ENCODE measurements around the gene MMP15. TPM values are rescaled to one million over a fixed set of nuclear protein-coding genes. Genes with fewer than 3 reads are reported as not detected.

The MMP15 gene
- total RNA-seq, 4 donors from 2014 or later = 13.2 to 142 (median 134) TPM

- no peaks in the 10 kb centered on the region for H3K27me3 ChIP-seq
- H3K27ac ChIP-seq = peak overlapping the region; percentile 4 to 94 (median 90)
- H3K4me1 ChIP-seq = peaks cover 0 to 66% (median 10%) of the 10 kb centered on the region in 4 donors
- H3K4me3 ChIP-seq = peak overlapping the region; percentile 65 to 92 (median 76)
- H3K9me3 ChIP-seq = no peaks in the 10 kb centered on the region
- peak; percentile 25 to 93 (median 90) for DNase-seq
- no peaks in the 10 kb centered on the region for H3K36me3 ChIP-seq
- TF ChIP-seq POLR2A (IDR thresholded peaks at IDR 0.05) = peak; percentile 39 to 47
- peak in 1 of 6 experiments; percentile 4 for TF ChIP-seq CTCF (IDR thresholded peaks at IDR 0.05)
These were observed 836 bp upstream of the MMP15 start for GRCh38 chr16:58024486-58025350.

DNA sequence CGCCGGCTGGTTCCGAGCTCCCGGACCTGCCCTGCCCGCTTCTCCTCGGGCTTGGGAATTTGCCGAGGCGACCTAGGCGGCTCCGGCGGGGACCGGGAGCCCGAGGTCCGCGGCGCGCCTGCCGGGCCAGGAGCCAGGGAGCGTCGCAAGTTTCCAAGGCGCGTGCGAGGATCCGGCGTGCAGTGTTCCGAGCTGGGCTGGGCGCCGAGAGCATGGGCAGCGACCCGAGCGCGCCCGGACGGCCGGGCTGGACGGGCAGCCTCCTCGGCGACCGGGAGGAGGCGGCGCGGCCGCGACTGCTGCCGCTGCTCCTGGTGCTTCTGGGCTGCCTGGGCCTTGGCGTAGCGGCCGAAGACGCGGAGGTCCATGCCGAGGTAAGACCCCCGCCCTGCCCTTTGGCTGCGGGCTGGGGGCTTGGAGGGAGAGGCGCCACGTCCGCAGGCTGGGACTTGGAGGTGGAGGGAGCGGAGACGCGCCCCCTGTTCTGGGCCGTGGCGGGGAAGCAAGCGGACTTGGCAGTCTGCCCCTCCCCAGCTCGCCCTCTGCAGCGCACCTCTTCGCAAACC is 668 bp downstream of the MMP15 start:
- Histone ChIP-seq H3K4me3 (peak overlapping the region; percentile 65 to 92 (median 76)), H3K4me1 (peaks cover 0 to 78% (median 11%) of the 10 kb centered on the region in 4 donors)
- DNase-seq = peak in 1 of 3 donors; percentile 72

DNA sequence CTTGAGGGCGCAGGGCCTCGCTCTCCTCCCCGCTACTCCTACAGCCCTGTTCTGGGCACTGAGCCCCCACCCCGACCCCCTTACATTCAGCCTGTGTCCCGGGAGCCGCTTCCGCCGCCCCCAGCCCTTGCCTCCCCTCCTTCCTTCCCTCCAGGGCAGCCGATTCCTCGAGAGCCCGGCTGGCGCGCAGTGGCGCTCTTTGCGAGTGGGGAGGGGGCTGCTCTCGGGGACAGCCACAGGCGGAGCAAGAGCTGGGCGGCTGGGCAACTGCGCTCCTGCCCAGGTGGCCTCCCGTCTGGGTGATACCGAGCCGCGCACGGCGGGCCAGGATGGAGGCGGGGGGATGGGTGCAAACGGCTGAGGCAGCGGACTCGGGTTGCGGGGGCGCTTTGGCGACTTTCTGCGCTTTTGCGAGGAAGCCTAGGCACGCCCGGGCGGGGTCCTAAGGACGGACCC is 1.2 kb downstream of the MMP15 start:
- peak overlapping the region; percentile 65 to 92 (median 76) for H3K4me3 ChIP-seq
- H3K4me1 ChIP-seq = peaks cover 0 to 82% (median 11%) of the 10 kb centered on the region in 4 donors
- no peaks in the 10 kb centered on the region for H3K36me3 ChIP-seq
- peak overlapping the region in 3 of 4 donors; percentile 88 to 94 (median 91) for H3K27ac ChIP-seq
- H3K9me3 ChIP-seq = no peaks in the 10 kb centered on the region
- H3K27me3 ChIP-seq = no peaks in the 10 kb centered on the region
- peak in 1 of 3 donors; percentile 73 for DNase-seq
- TF ChIP-seq POLR2A (IDR thresholded peaks at IDR 0.05) (no peak), CTCF (IDR thresholded peaks at IDR 0.05) (no peak)

More for the DNA sequence above, 668 bp downstream of the MMP15 start:
- Histone ChIP-seq H3K27me3 (no peaks in the 10 kb centered on the region), H3K36me3 (no peaks in the 10 kb centered on the region), H3K27ac (peak overlapping the region; percentile 64 to 94 (median 90)), H3K9me3 (no peaks in the 10 kb centered on the region)
- TF ChIP-seq CTCF (IDR thresholded peaks at IDR 0.05) = no peak
- no peak for TF ChIP-seq POLR2A (IDR thresholded peaks at IDR 0.05)

DNA sequence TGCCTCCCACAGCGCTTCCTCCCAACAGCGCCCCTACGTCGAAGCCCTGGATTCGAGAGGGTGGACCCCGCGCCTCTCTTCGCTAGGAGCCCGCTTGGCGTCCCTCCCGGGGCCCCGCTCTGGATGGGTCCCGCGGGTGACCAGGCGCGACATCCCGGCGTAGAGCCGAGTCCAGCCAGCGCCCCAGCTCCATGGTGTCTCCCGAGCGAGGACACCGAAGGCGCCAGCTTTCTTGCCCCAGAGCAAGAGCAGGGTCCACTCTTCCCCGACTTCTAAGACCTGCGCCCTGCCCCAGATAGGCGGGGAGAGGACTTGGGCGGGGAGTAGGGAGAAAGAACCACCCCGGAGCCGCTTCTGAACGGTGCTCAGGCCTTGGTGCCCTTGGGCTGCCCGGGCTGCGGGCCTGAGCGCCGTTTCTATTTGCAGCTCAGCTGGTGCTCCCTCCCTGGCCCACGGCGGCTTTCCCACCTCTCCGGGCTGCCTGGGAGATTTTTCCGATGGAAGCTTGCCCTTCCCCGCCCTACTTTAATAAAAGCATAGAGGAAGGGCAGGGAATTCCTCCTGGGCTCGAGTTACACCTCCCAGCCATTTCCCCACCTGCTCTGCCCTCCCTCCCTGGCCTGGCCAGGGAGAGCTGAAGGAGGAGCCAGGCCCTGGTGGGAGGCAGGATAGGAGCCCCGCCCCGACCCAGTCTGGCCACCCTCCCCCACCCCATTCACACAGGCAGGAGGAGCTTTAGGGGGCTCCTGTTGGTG is 1.8 kb downstream of the MMP15 start:
- Histone ChIP-seq H3K36me3 (no peaks in the 10 kb centered on the region), H3K27me3 (no peaks in the 10 kb centered on the region), H3K4me3 (peak overlapping the region; percentile 65 to 92 (median 76)), H3K4me1 (peaks cover 0 to 77% (median 11%) of the 10 kb centered on the region in 4 donors), H3K9me3 (no peaks in the 10 kb centered on the region), H3K27ac (peak overlapping the region in 3 of 4 donors; percentile 88 to 94 (median 91))
- TF ChIP-seq CTCF (IDR thresholded peaks at IDR 0.05) (no peak), POLR2A (IDR thresholded peaks at IDR 0.05) (peak; percentile 83 to 88)
- peak in 2 of 3 donors; percentile 82 to 86 for DNase-seq

- peaks cover 0 to 70% (median 11%) of the 10 kb centered on the region in 4 donors for H3K4me1 ChIP-seq
- TF ChIP-seq CTCF (IDR thresholded peaks at IDR 0.05) (no peak), POLR2A (IDR thresholded peaks at IDR 0.05) (no peak)
These were observed 2.4 kb downstream of the MMP15 start for GRCh38 chr16:58027916-58028455.

More at GRCh38 chr16:58027916-58028455, 2.4 kb downstream of the MMP15 start:
- Histone ChIP-seq H3K4me3 (peak overlapping the region in 2 of 4 donors; percentile 77 to 92), H3K36me3 (no peaks in the 10 kb centered on the region), H3K9me3 (no peaks in the 10 kb centered on the region), H3K27me3 (no peaks in the 10 kb centered on the region), H3K27ac (peak overlapping the region in 3 of 4 donors; percentile 88 to 94 (median 91))
- DNase-seq = no peak

Data from Peyer's patch (tissue), 4 donors.